DOHH2 (cell line): ENCODE measurements around the gene RUFY1.

Source experiments
- CTCF ChIP-seq: fragments of 200-600 bp; sonication (generic); IDR thresholded peaks from one replicate; pipeline ENCODE4 v1.5.1; 2014; ENCODE audit warnings: antibody characterized with exemption, mild to moderate bottlenecking, low read depth, low read length; ENCODE audit not compliant: poor library complexity, severe bottlenecking
- EZH2phosphoT487 ChIP-seq: fragments of 200-600 bp; sonication (generic); IDR thresholded peaks from 2 replicates; pipeline ENCODE4 v1.6.1; 2017; ENCODE audit warnings: borderline replicate concordance, mild to moderate bottlenecking, antibody characterized with exemption, low read length, moderate library complexity, mixed read lengths

- no peak for TF ChIP-seq CTCF
- no peak for TF ChIP-seq EZH2phosphoT487
Measured at GRCh38 chr5:179599100-179599499, 48.7 kb downstream of the RUFY1 start.
